HG02642 (cell line): Measurements from ENCODE around the gene GMDS.
A peak's percentile ranks its signal among the peaks of the same experiment; 100 is the strongest.

Source experiments
- ATAC-seq: cut with Tn5 transposase; IDR thresholded peaks from one replicate; pipeline ENCODE4 v1.9.1; 2021; ENCODE audit warnings: mild to moderate bottlenecking; ENCODE audit not compliant: unreplicated experiment, poor library complexity

Gene GMDS

GRCh38 chr6:1627827-1628560, 617.4 kb downstream of the GMDS start:
- no peak for ATAC-seq

- ATAC-seq, result no peak
These were observed 618.9 kb downstream of the GMDS start for GRCh38 chr6:1626481-1626880.

- ATAC-seq, result no peak
These were observed 619.5 kb downstream of the GMDS start for GRCh38 chr6:1625794-1626435.

GRCh38 chr6:1624851-1625781, 620.3 kb downstream of the GMDS start:
- peak; percentile 28 for ATAC-seq

- ATAC-seq, result peak; percentile 55
These were observed 621.2 kb downstream of the GMDS start for GRCh38 chr6:1624058-1624850.

GRCh38 chr6:1623769-1624057, 621.7 kb downstream of the GMDS start:
- ATAC-seq, result no peak

GRCh38 chr6:1622851-1623768, 622.3 kb downstream of the GMDS start:
- no peak for ATAC-seq

GRCh38 chr6:1622220-1622850, 623.1 kb downstream of the GMDS start:
- no peak for ATAC-seq

GRCh38 chr6:1621070-1621701, 624.2 kb downstream of the GMDS start:
- ATAC-seq, result no peak

GRCh38 chr6:1620504-1621069, 624.8 kb downstream of the GMDS start:
- ATAC-seq, result no peak

GRCh38 chr6:1619673-1620503, 625.5 kb downstream of the GMDS start:
- no peak for ATAC-seq

GRCh38 chr6:1619098-1619672, 626.2 kb downstream of the GMDS start:
- no peak for ATAC-seq

GRCh38 chr6:1618311-1619097, 626.9 kb downstream of the GMDS start:
- no peak for ATAC-seq

- ATAC-seq, result no peak
These were observed 627.7 kb downstream of the GMDS start for GRCh38 chr6:1617466-1618310.

- ATAC-seq, result no peak
These were observed 628.5 kb downstream of the GMDS start for GRCh38 chr6:1616701-1617463.
